ENCODE data around the gene ESCO1.

GRCh38 chr18:21534327-21534726 lies 66.2 kb downstream of the ESCO1 start:
- TF ChIP-seq ELK1 (IDR thresholded peaks at IDR 0.05; ENCODE audit: low read depth, low read length), result no peak
- TF ChIP-seq SMC3 (IDR thresholded peaks at IDR 0.05), result no peak
- no peak for TF ChIP-seq BCL3 (IDR thresholded peaks at IDR 0.05)
- TF ChIP-seq GATA3 (IDR thresholded peaks at IDR 0.05; ENCODE audit: borderline replicate concordance), result no peak
- no peak for TF ChIP-seq MYC (IDR thresholded peaks at IDR 0.05; ENCODE audit: borderline replicate concordance, low read length)
- TF ChIP-seq JUN (IDR thresholded peaks at IDR 0.05), result no peak
- no peak for TF ChIP-seq MAX (IDR thresholded peaks at IDR 0.05)
- no peak for TF ChIP-seq CTCF (IDR thresholded peaks at IDR 0.05)

Data from A549 (cell line).